HEK293 (cell line): ENCODE results near the gene CR1.
"Not testable (repeated sequence)": the region's sequence is repeated elsewhere in the genome, so short reads cannot be mapped to it uniquely, and the experiment has no call there.

Source experiments
- KLF9 ChIP-seq: fragments of 450-650 bp; formaldehyde crosslinking; IDR thresholded peaks from 2 replicates; pipeline ENCODE4 v1.5.1; 2016; ENCODE audit warnings: missing biosample characterization, missing genetic modification characterization, low read depth
- ZNF140 ChIP-seq: fragments of 450-650 bp; formaldehyde crosslinking; IDR thresholded peaks from 2 replicates; pipeline ENCODE4 v1.5.1; 2016; ENCODE audit warnings: missing biosample characterization, missing genetic modification characterization
- TF ChIP-seq, protein P1 (sequence below): fragments of 450-650 bp; formaldehyde crosslinking; IDR thresholded peaks from 2 replicates; pipeline ENCODE4 v1.5.1; 2016; ENCODE audit warnings: missing biosample characterization, missing genetic modification characterization
- TF ChIP-seq, protein P2 (sequence below): fragments of 450-650 bp; formaldehyde crosslinking; IDR thresholded peaks from 2 replicates; pipeline ENCODE4 v1.5.1; 2016; ENCODE audit warnings: missing biosample characterization, missing genetic modification characterization
- TF ChIP-seq, protein P3 (sequence below): fragments of 450-650 bp; formaldehyde crosslinking; IDR thresholded peaks from 2 replicates; pipeline ENCODE4 v1.5.1; 2016; ENCODE audit warnings: missing biosample characterization, missing genetic modification characterization

DNA sequence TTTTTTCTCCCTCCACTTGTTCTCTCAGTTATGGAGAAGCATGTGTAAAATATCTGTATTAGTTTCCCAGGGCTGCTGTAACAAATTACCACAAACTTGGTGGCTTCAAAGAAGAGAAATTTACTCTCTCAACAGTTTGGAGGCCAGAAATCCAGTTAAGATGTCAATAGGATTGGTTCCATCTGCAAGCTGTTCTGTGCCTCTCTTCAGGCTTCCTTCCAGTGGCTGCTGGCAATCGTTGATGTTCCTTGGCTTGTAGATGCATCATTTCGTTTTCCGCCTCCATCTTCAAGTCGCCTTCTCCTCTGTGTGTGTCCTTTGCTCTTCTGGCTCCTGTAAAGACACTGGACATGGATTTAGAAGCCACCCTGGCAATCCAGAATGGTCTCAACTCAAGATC lies 194.6 kb downstream of the CR1 start:
- TF ChIP-seq, protein P1, sequence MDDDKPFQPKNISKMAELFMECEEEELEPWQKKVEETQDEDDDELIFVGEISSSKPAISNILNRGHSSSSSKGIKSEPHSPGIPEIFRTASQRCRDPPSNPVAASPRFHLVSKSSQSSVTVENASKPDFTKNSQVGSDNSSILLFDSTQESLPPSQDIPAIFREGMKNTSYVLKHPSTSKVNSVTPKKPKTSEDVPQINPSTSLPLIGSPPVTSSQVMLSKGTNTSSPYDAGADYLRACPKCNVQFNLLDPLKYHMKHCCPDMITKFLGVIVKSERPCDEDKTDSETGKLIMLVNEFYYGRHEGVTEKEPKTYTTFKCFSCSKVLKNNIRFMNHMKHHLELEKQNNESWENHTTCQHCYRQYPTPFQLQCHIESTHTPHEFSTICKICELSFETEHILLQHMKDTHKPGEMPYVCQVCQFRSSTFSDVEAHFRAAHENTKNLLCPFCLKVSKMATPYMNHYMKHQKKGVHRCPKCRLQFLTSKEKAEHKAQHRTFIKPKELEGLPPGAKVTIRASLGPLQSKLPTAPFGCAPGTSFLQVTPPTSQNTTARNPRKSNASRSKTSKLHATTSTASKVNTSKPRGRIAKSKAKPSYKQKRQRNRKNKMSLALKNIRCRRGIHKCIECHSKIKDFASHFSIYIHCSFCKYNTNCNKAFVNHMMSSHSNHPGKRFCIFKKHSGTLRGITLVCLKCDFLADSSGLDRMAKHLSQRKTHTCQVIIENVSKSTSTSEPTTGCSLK (tag by site-specific recombination): not testable (repeated sequence)
- TF ChIP-seq ZNF140 (tag by site-specific recombination); KLF9: not testable (repeated sequence)
- TF ChIP-seq, protein P2, sequence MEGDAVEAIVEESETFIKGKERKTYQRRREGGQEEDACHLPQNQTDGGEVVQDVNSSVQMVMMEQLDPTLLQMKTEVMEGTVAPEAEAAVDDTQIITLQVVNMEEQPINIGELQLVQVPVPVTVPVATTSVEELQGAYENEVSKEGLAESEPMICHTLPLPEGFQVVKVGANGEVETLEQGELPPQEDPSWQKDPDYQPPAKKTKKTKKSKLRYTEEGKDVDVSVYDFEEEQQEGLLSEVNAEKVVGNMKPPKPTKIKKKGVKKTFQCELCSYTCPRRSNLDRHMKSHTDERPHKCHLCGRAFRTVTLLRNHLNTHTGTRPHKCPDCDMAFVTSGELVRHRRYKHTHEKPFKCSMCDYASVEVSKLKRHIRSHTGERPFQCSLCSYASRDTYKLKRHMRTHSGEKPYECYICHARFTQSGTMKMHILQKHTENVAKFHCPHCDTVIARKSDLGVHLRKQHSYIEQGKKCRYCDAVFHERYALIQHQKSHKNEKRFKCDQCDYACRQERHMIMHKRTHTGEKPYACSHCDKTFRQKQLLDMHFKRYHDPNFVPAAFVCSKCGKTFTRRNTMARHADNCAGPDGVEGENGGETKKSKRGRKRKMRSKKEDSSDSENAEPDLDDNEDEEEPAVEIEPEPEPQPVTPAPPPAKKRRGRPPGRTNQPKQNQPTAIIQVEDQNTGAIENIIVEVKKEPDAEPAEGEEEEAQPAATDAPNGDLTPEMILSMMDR (tag by site-specific recombination): not testable (repeated sequence)
- TF ChIP-seq, protein P3, sequence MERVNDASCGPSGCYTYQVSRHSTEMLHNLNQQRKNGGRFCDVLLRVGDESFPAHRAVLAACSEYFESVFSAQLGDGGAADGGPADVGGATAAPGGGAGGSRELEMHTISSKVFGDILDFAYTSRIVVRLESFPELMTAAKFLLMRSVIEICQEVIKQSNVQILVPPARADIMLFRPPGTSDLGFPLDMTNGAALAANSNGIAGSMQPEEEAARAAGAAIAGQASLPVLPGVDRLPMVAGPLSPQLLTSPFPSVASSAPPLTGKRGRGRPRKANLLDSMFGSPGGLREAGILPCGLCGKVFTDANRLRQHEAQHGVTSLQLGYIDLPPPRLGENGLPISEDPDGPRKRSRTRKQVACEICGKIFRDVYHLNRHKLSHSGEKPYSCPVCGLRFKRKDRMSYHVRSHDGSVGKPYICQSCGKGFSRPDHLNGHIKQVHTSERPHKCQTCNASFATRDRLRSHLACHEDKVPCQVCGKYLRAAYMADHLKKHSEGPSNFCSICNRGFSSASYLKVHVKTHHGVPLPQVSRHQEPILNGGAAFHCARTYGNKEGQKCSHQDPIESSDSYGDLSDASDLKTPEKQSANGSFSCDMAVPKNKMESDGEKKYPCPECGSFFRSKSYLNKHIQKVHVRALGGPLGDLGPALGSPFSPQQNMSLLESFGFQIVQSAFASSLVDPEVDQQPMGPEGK (tag by site-specific recombination): not testable (repeated sequence)
